Measurements from ENCODE around the gene MAP3K5. TPM values are rescaled to one million over a fixed set of nuclear protein-coding genes. Genes with fewer than 3 reads are reported as not detected.
"Not testable (repeated sequence)": the region's sequence is repeated elsewhere in the genome, so short reads cannot be mapped to it uniquely, and the experiment has no call there.

Gene MAP3K5
- total RNA-seq, 1 donor from 2014 or later: 6.8 TPM

- Histone ChIP-seq H3K4me1 (ENCODE audit: control insufficient read depth in 3 of 3, insufficient read depth in 3 of 3, low read length in 3 of 3) (peaks cover 0 to 5% (median 2%) of the 10 kb centered on the region in 3 donors), H3K9ac (ENCODE audit: low read depth in 1 of 3, low read length in 3 of 3) (no peak overlapping the region), H3K9me3 (ENCODE audit: control insufficient read depth in 3 of 3, low read length in 3 of 3) (no peaks in the 10 kb centered on the region), H3K27me3 (ENCODE audit: control insufficient read depth in 3 of 3, insufficient read depth in 3 of 3, low read length in 3 of 3) (no peaks in the 10 kb centered on the region), H3K27ac (ENCODE audit: low read depth, low read length) (no peak overlapping the region), H3K4me3 (ENCODE audit: low read length in 3 of 3) (no peak overlapping the region), H3K36me3 (ENCODE audit: control insufficient read depth in 3 of 3, insufficient read depth in 3 of 3, low read length in 3 of 3) (no peaks in the 10 kb centered on the region)
These were observed 73.8 kb downstream of the MAP3K5 start for GRCh38 chr6:136718476-136718875.

GRCh38 chr6:136717716-136717990, 74.6 kb downstream of the MAP3K5 start:
- Histone ChIP-seq H3K27me3 (ENCODE audit: control insufficient read depth in 3 of 3, insufficient read depth in 3 of 3, low read length in 3 of 3) (no peaks in the 10 kb centered on the region), H3K27ac (ENCODE audit: low read depth, low read length) (peak overlapping the region; percentile 11), H3K4me3 (ENCODE audit: low read length in 3 of 3) (peak overlapping the region in 1 of 3 donors; percentile 19), H3K9ac (ENCODE audit: low read depth in 1 of 3, low read length in 3 of 3) (no peak overlapping the region), H3K9me3 (ENCODE audit: control insufficient read depth in 3 of 3, low read length in 3 of 3) (no peaks in the 10 kb centered on the region), H3K36me3 (ENCODE audit: control insufficient read depth in 3 of 3, insufficient read depth in 3 of 3, low read length in 3 of 3) (no peaks in the 10 kb centered on the region), H3K4me1 (ENCODE audit: control insufficient read depth in 3 of 3, insufficient read depth in 3 of 3, low read length in 3 of 3) (peaks cover 0 to 5% (median 2%) of the 10 kb centered on the region in 3 donors)

- H3K9me3 ChIP-seq (ENCODE audit: control insufficient read depth in 3 of 3, low read length in 3 of 3): no peaks in the 10 kb centered on the region
- H3K27ac ChIP-seq (ENCODE audit: low read depth, low read length): peak overlapping the region; percentile 11
- H3K4me1 ChIP-seq (ENCODE audit: control insufficient read depth in 3 of 3, insufficient read depth in 3 of 3, low read length in 3 of 3): peaks cover 0 to 5% (median 2%) of the 10 kb centered on the region in 3 donors
- H3K27me3 ChIP-seq (ENCODE audit: control insufficient read depth in 3 of 3, insufficient read depth in 3 of 3, low read length in 3 of 3): no peaks in the 10 kb centered on the region
- peak overlapping the region in 1 of 3 donors; percentile 19 for H3K4me3 ChIP-seq (ENCODE audit: low read length in 3 of 3)
- H3K36me3 ChIP-seq (ENCODE audit: control insufficient read depth in 3 of 3, insufficient read depth in 3 of 3, low read length in 3 of 3): no peaks in the 10 kb centered on the region
- H3K9ac ChIP-seq (ENCODE audit: low read depth in 1 of 3, low read length in 3 of 3): no peak overlapping the region
These were observed 75.2 kb downstream of the MAP3K5 start for GRCh38 chr6:136716917-136717715.

- not testable (repeated sequence) for H3K36me3 ChIP-seq (ENCODE audit: control insufficient read depth in 3 of 3, insufficient read depth in 3 of 3, low read length in 3 of 3); H3K9ac ChIP-seq (ENCODE audit: low read depth in 1 of 3, low read length in 3 of 3); H3K27me3 ChIP-seq (ENCODE audit: control insufficient read depth in 3 of 3, insufficient read depth in 3 of 3, low read length in 3 of 3); H3K9me3 ChIP-seq (ENCODE audit: control insufficient read depth in 3 of 3, low read length in 3 of 3); H3K4me1 ChIP-seq (ENCODE audit: control insufficient read depth in 3 of 3, insufficient read depth in 3 of 3, low read length in 3 of 3); H3K27ac ChIP-seq (ENCODE audit: low read depth, low read length); H3K4me3 ChIP-seq (ENCODE audit: low read length in 3 of 3)
These were observed 79.6 kb downstream of the MAP3K5 start for GRCh38 chr6:136712642-136713041.

GRCh38 chr6:136711644-136712043, 80.6 kb downstream of the MAP3K5 start:
- no peak overlapping the region for H3K4me3 ChIP-seq (ENCODE audit: low read length in 3 of 3)
- no peaks in the 10 kb centered on the region for H3K36me3 ChIP-seq (ENCODE audit: control insufficient read depth in 3 of 3, insufficient read depth in 3 of 3, low read length in 3 of 3)
- no peaks in the 10 kb centered on the region for H3K27me3 ChIP-seq (ENCODE audit: control insufficient read depth in 3 of 3, insufficient read depth in 3 of 3, low read length in 3 of 3)
- no peak overlapping the region for H3K9ac ChIP-seq (ENCODE audit: low read depth in 1 of 3, low read length in 3 of 3)
- H3K27ac ChIP-seq (ENCODE audit: low read depth, low read length): no peak overlapping the region
- H3K9me3 ChIP-seq (ENCODE audit: control insufficient read depth in 3 of 3, low read length in 3 of 3): no peaks in the 10 kb centered on the region
- H3K4me1 ChIP-seq (ENCODE audit: control insufficient read depth in 3 of 3, insufficient read depth in 3 of 3, low read length in 3 of 3): peaks cover 0 to 3% (median 2%) of the 10 kb centered on the region in 3 donors

- H3K4me3 ChIP-seq (ENCODE audit: low read length in 3 of 3): no peak overlapping the region
- H3K4me1 ChIP-seq (ENCODE audit: control insufficient read depth in 3 of 3, insufficient read depth in 3 of 3, low read length in 3 of 3): peaks cover 0 to 3% (median 2%) of the 10 kb centered on the region in 3 donors
- H3K27ac ChIP-seq (ENCODE audit: low read depth, low read length): no peak overlapping the region
- H3K27me3 ChIP-seq (ENCODE audit: control insufficient read depth in 3 of 3, insufficient read depth in 3 of 3, low read length in 3 of 3): no peaks in the 10 kb centered on the region
- no peak overlapping the region for H3K9ac ChIP-seq (ENCODE audit: low read depth in 1 of 3, low read length in 3 of 3)
- H3K36me3 ChIP-seq (ENCODE audit: control insufficient read depth in 3 of 3, insufficient read depth in 3 of 3, low read length in 3 of 3): no peaks in the 10 kb centered on the region
- H3K9me3 ChIP-seq (ENCODE audit: control insufficient read depth in 3 of 3, low read length in 3 of 3): no peaks in the 10 kb centered on the region
These were observed 81.3 kb downstream of the MAP3K5 start for GRCh38 chr6:136710877-136711552.

- peaks cover 0 to 3% (median 2%) of the 10 kb centered on the region in 3 donors for H3K4me1 ChIP-seq (ENCODE audit: control insufficient read depth in 3 of 3, insufficient read depth in 3 of 3, low read length in 3 of 3)
- H3K27ac ChIP-seq (ENCODE audit: low read depth, low read length): no peak overlapping the region
- H3K36me3 ChIP-seq (ENCODE audit: control insufficient read depth in 3 of 3, insufficient read depth in 3 of 3, low read length in 3 of 3): no peaks in the 10 kb centered on the region
- H3K4me3 ChIP-seq (ENCODE audit: low read length in 3 of 3): no peak overlapping the region
- no peaks in the 10 kb centered on the region for H3K9me3 ChIP-seq (ENCODE audit: control insufficient read depth in 3 of 3, low read length in 3 of 3)
- H3K9ac ChIP-seq (ENCODE audit: low read depth in 1 of 3, low read length in 3 of 3): no peak overlapping the region
- no peaks in the 10 kb centered on the region for H3K27me3 ChIP-seq (ENCODE audit: control insufficient read depth in 3 of 3, insufficient read depth in 3 of 3, low read length in 3 of 3)
These were observed 82.8 kb downstream of the MAP3K5 start for GRCh38 chr6:136709429-136709828.

- H3K9ac ChIP-seq (ENCODE audit: low read depth in 1 of 3, low read length in 3 of 3): no peak overlapping the region
- H3K27me3 ChIP-seq (ENCODE audit: control insufficient read depth in 3 of 3, insufficient read depth in 3 of 3, low read length in 3 of 3): no peaks in the 10 kb centered on the region
- no peak overlapping the region for H3K27ac ChIP-seq (ENCODE audit: low read depth, low read length)
- H3K9me3 ChIP-seq (ENCODE audit: control insufficient read depth in 3 of 3, low read length in 3 of 3): no peaks in the 10 kb centered on the region
- H3K4me1 ChIP-seq (ENCODE audit: control insufficient read depth in 3 of 3, insufficient read depth in 3 of 3, low read length in 3 of 3): peaks cover 0 to 3% (median 2%) of the 10 kb centered on the region in 3 donors
- no peaks in the 10 kb centered on the region for H3K36me3 ChIP-seq (ENCODE audit: control insufficient read depth in 3 of 3, insufficient read depth in 3 of 3, low read length in 3 of 3)
- no peak overlapping the region for H3K4me3 ChIP-seq (ENCODE audit: low read length in 3 of 3)
These were observed 85.8 kb downstream of the MAP3K5 start for GRCh38 chr6:136706430-136706829.

- Histone ChIP-seq H3K27me3 (ENCODE audit: control insufficient read depth in 3 of 3, insufficient read depth in 3 of 3, low read length in 3 of 3) (no peaks in the 10 kb centered on the region), H3K4me1 (ENCODE audit: control insufficient read depth in 3 of 3, insufficient read depth in 3 of 3, low read length in 3 of 3) (peaks cover 0 to 6% (median 5%) of the 10 kb centered on the region in 3 donors), H3K36me3 (ENCODE audit: control insufficient read depth in 3 of 3, insufficient read depth in 3 of 3, low read length in 3 of 3) (no peaks in the 10 kb centered on the region), H3K4me3 (ENCODE audit: low read length in 3 of 3) (no peak overlapping the region), H3K9ac (ENCODE audit: low read depth in 1 of 3, low read length in 3 of 3) (no peak overlapping the region), H3K9me3 (ENCODE audit: control insufficient read depth in 3 of 3, low read length in 3 of 3) (no peaks in the 10 kb centered on the region), H3K27ac (ENCODE audit: low read depth, low read length) (no peak overlapping the region)
These were observed 88.9 kb downstream of the MAP3K5 start for GRCh38 chr6:136703331-136703865.

GRCh38 chr6:136701045-136701444, 91.2 kb downstream of the MAP3K5 start:
- peaks cover 0 to 6% (median 5%) of the 10 kb centered on the region in 3 donors for H3K4me1 ChIP-seq (ENCODE audit: control insufficient read depth in 3 of 3, insufficient read depth in 3 of 3, low read length in 3 of 3)
- no peaks in the 10 kb centered on the region for H3K36me3 ChIP-seq (ENCODE audit: control insufficient read depth in 3 of 3, insufficient read depth in 3 of 3, low read length in 3 of 3)
- no peaks in the 10 kb centered on the region for H3K9me3 ChIP-seq (ENCODE audit: control insufficient read depth in 3 of 3, low read length in 3 of 3)
- no peaks in the 10 kb centered on the region for H3K27me3 ChIP-seq (ENCODE audit: control insufficient read depth in 3 of 3, insufficient read depth in 3 of 3, low read length in 3 of 3)
- no peak overlapping the region for H3K27ac ChIP-seq (ENCODE audit: low read depth, low read length)
- H3K9ac ChIP-seq (ENCODE audit: low read depth in 1 of 3, low read length in 3 of 3): no peak overlapping the region
- peak overlapping the region in 1 of 3 donors; percentile 28 for H3K4me3 ChIP-seq (ENCODE audit: low read length in 3 of 3)
